Muscle of leg (tissue), 11 donors: ENCODE measurements around the gene MAL. TPM values are rescaled to one million over a fixed set of nuclear protein-coding genes. Genes with fewer than 3 reads are reported as not detected.
A peak's percentile ranks its signal among the peaks of the same experiment; 100 is the strongest.

ENCODE experiments used
- DNase-seq: peaks from one replicate; pipeline ENCODE4 v3.0.0; 2013
- H3K27ac ChIP-seq: one replicate; pipeline ENCODE4 v1.5.1; 2013; ENCODE audit warnings: mild to moderate bottlenecking, low read length, control low read depth
- H3K27me3 ChIP-seq: one replicate; pipeline ENCODE4 v1.6.1; 2013; ENCODE audit warnings: low read length; ENCODE audit not compliant: control insufficient read depth, insufficient read depth
- H3K36me3 ChIP-seq: one replicate; pipeline ENCODE4 v1.6.1; 2013; ENCODE audit warnings: low read length; ENCODE audit not compliant: control insufficient read depth, insufficient read depth
- H3K4me1 ChIP-seq: one replicate; pipeline ENCODE4 v1.6.1; 2013; ENCODE audit warnings: low read length; ENCODE audit not compliant: control insufficient read depth, insufficient read depth
- H3K4me3 ChIP-seq: one replicate; pipeline ENCODE4 v1.5.1; 2013; ENCODE audit warnings: low read length, control low read depth
- H3K9me3 ChIP-seq: replicated peaks from 2 replicates; pipeline ENCODE4 v1.6.1; 2013; ENCODE audit warnings: low read depth, low read length; ENCODE audit not compliant: control insufficient read depth
- WGBS: methylation state at CpG from one replicate; pipeline ENCODE4 v1.1.5; 2013; ENCODE audit warnings: missing lambda C conversion rate; ENCODE audit not compliant: insufficient coverage; 5-methylcytosine and 5-hydroxymethylcytosine counted together
- polyA plus RNA-seq, 8 donors: library from polyadenylated mRNA; unstranded; fragments of 120-200 nt; gene quantifications; one replicate each; pipeline versions ENCODE4 v1.2.1 to v1.2.3, GENCODE V29; 2013; ENCODE audit warnings: inconsistent platforms in 1 of 8, low replicate concordance in 1 of 8; ENCODE audit not compliant: insufficient read length in 8 of 8, insufficient read depth in 1 of 8
- total RNA-seq: library from RNA; stranded (reverse); fragments of 120-200 nt; gene quantifications from one replicate; pipeline ENCODE4 v1.2.4, GENCODE V29; 2013

The MAL gene
- total and polyA plus RNA-seq, 9 donors, result 2.4 to 15.9 (median 3.2) TPM

DNA sequence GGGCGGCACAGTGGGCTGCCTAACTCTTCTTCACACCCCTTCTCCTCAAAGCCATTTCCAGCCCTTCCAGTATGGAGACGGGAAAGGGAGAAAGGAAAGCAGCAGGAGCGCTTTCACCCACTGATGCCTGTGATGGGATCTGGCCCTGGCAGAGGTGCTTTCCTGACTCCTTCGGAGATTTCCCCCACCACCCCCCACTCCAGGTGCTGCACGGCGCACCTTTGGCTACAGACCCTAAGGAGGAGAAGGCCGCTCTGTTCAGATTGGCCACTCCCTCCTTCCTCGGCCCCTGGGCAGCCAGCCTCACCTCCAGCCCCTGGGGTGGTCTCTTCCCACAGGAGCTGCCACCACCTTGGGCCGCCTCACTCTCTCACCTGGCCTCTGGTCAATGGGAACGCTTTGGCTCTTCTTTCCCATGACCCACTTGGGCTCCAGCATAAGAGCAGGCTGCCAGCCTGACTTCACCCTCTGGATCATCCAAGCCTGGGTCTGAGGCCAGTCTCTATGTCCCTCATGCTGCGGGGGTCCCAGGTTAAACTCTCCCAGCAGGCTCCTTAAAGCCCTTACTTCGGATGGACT is 18.4 kb upstream of the MAL start:
- no peak for DNase-seq
- H3K4me3 ChIP-seq, result no peak overlapping the region
- H3K4me1 ChIP-seq, result peaks cover 38% of the 10 kb centered on the region
- WGBS, result 85% methylated on average over 10 of the region's 12 CpGs
- H3K27me3 ChIP-seq, result peaks cover 11% of the 10 kb centered on the region
- peak overlapping the region; percentile 62 for H3K27ac ChIP-seq
- no peaks in the 10 kb centered on the region for H3K36me3 ChIP-seq
- no peaks in the 10 kb centered on the region for H3K9me3 ChIP-seq

DNA sequence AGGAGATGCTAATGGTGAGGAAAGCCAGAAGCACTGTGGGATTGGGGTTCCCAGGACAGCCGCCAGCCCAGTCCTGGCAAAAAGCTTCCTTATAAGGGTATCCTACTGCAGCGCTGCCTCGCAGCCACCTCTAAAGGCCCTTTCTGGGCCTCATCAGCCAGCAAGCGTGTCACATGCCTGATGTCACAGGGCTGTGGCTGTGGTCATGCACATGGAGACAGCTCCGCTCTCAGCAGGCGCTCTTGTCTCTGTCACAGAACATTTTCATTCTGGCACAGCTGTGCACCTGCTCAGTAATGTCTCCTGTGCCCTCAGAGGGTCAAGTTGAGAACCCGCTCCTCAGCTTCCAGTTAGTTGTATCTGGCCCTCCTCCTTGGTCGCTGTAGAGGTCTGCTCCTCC is 17.7 kb upstream of the MAL start:
- peak; percentile 51 for DNase-seq
- Histone ChIP-seq H3K4me1 (peaks cover 38% of the 10 kb centered on the region), H3K9me3 (no peaks in the 10 kb centered on the region), H3K36me3 (no peaks in the 10 kb centered on the region), H3K4me3 (no peak overlapping the region), H3K27me3 (peaks cover 11% of the 10 kb centered on the region), H3K27ac (peak overlapping the region; percentile 65)
- 64% methylated on average over 8 of the region's 8 CpGs for WGBS

DNA sequence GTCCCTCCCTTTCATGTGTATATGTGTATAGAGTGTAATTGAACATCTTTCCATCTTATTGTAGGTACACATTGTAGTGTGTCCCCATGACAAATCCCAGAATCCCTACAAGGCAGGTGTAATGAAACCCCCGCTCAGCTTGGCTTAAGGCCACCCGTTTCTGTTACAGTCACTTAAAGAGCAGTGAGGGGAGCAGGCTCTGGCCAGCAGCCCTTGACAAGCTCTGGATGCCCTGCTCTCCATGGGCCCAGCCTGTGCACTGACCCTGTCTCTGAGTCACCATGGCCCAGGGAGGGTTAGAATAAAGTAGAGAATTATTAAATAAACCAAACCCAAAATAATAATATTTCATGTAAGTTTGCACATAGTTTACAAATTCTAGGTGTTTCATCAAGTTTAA is 17.2 kb upstream of the MAL start:
- Histone ChIP-seq H3K4me3 (no peak overlapping the region), H3K27ac (peak overlapping the region; percentile 65), H3K4me1 (peaks cover 38% of the 10 kb centered on the region), H3K27me3 (peaks cover 11% of the 10 kb centered on the region), H3K36me3 (no peaks in the 10 kb centered on the region), H3K9me3 (no peaks in the 10 kb centered on the region)
- DNase-seq, result no peak
- no CpG with 5 or more reads among the region's 2 CpGs for WGBS

DNA sequence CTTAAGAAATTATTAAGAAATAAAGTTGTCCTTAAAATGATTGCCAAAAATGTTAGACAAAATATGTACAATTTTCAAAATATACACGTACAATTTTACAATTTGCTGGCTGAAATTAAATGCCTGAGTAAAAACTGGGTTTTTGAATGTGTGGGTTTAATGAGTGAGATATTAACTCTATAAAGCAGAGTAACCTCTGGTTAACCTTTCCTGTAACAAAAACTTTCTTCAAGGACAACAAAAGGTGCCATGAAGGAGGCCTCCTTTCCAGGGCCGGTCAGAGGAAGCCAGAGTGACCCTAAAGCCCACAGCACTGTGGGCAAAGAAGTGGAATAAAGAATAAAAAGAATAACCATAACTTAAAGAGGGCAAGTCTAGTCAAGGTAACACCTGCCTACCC is 16.5 kb upstream of the MAL start:
- Histone ChIP-seq H3K4me1 (peaks cover 38% of the 10 kb centered on the region), H3K27me3 (peaks cover 9% of the 10 kb centered on the region), H3K4me3 (no peak overlapping the region), H3K36me3 (no peaks in the 10 kb centered on the region), H3K27ac (no peak overlapping the region), H3K9me3 (no peaks in the 10 kb centered on the region)
- no CpG with 5 or more reads among the region's 2 CpGs for WGBS
- DNase-seq, result no peak

DNA sequence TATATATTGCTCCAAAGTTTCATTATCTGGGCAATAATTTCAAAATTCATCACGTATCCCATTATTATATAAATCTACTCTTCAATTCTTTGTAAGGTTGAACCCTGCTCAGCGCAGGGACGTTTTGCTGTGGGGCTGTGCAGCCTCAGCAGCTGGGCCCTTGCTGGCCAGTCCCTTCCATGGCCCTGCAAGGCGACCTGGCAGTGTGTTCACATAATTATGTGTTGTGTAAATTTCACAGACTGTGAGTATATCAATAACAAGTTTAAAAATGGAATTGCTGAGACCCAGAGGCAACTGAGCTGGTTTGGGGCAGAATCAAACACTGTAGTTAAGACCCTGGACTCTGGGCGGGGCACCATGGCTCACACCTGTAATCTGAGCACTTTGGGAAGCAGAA is 16.1 kb upstream of the MAL start:
- 75% methylated on average over 2 of the region's 5 CpGs for WGBS
- Histone ChIP-seq H3K9me3 (no peaks in the 10 kb centered on the region), H3K27ac (no peak overlapping the region), H3K36me3 (no peaks in the 10 kb centered on the region), H3K4me3 (no peak overlapping the region), H3K4me1 (peaks cover 37% of the 10 kb centered on the region), H3K27me3 (peaks cover 7% of the 10 kb centered on the region)
- no peak for DNase-seq

DNA sequence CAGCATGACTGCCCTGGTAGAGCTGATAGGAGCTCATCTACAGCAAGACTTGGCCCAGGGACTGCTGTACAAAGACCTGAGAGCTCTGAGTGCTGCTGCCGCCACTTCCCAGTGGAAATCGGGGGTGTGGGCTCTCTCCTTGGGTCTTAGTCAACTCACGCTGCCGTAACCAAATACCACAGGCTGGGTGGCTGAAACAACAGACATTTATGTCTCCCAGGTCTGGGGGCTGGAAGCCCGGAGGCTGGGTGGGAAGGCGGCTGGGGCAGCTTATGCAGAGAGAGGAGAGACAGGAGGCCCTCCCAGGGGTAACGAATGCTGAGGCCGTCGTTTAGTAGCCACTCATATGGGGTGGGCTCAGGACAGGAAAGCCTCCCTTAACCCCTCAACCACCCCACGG is 15.4 kb upstream of the MAL start:
- no peak for DNase-seq
- no peak overlapping the region for H3K27ac ChIP-seq
- peaks cover 33% of the 10 kb centered on the region for H3K4me1 ChIP-seq
- H3K27me3 ChIP-seq, result peaks cover 6% of the 10 kb centered on the region
- no peak overlapping the region for H3K4me3 ChIP-seq
- H3K36me3 ChIP-seq, result no peaks in the 10 kb centered on the region
- no peaks in the 10 kb centered on the region for H3K9me3 ChIP-seq
- WGBS, result 49% methylated on average over 4 of the region's 10 CpGs

DNA sequence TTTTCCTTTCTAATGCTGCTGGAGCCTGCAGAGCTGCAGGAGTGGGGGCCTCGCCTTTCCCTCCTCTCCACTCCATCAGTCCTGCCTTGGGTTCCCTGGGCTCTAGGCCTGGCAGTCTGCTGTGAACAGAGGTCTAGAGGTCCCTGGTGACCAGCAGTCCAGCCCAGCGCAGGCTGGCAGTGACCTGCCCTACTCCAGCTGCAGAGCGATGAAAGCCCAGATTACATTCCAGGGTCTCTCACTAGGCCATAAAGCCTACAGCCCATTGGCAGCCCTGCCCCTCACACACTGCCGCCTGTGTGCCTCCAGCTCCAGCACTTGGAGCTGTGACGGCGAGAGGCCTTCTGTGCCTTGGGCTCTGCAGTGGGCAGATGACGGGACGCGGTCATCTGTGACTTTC is 14.8 kb upstream of the MAL start:
- Histone ChIP-seq H3K36me3 (no peaks in the 10 kb centered on the region), H3K4me3 (no peak overlapping the region), H3K27me3 (peaks cover 6% of the 10 kb centered on the region), H3K27ac (no peak overlapping the region), H3K9me3 (no peaks in the 10 kb centered on the region), H3K4me1 (peaks cover 33% of the 10 kb centered on the region)
- DNase-seq, result peak; percentile 16
- WGBS, result 79% methylated on average over 4 of the region's 9 CpGs

DNA sequence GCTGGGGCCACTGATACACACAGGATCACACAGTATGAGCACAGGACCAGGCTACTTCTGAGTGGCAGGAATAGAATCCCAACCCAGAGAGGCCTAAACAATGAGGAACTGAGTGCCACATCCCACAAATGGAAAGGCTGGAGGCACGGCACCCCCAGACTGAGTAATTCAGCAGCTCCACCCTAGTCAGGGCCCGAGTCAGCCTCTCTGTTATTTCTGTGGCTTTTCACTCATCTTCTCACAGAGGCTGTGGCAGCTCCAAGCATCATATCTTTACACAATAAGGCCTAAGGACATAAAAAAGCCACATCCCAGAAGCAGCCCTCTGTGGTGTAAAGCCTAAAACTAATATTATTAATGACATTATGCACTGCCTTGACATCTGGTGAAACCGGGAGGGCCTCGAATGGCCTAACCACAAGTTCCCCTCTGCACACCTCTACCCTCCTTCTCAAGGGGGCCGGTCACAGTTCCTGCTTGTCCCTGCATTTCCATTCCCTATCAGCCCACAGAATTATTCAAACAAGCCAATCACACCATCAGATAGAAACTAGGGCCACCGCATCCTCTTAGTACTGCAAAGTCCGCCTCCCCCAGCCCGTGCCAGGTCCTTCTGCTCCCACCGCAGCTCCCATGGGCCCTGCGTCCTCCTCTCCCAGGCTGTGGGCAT is 12.5 kb upstream of the MAL start:
- DNase-seq, result no peak

DNA sequence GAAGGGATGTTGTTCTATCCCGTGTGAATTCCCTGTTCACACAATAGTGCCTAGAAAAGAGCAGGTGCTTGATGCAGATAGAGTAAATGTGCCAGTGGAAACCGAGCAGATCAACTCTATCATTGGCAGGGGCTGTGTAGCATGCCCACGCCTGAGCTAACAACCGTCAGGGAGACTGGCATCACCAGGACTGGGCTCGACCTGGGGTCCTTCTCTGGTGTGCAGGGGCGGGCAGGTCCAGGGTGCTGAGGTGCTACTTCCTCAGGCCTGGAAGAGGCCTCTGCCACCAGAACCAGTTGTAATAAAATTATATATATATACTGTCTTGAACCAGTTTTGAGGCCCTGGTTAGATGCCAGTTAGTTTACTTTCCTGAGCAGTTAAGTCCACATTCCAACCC is 11.8 kb upstream of the MAL start:
- Histone ChIP-seq H3K27ac (no peak overlapping the region), H3K9me3 (no peaks in the 10 kb centered on the region), H3K27me3 (peaks cover 2% of the 10 kb centered on the region), H3K36me3 (no peaks in the 10 kb centered on the region), H3K4me3 (no peak overlapping the region), H3K4me1 (peaks cover 30% of the 10 kb centered on the region)
- no peak for DNase-seq
- 92% methylated on average over 3 of the region's 6 CpGs for WGBS

More for the DNA sequence above, 12.5 kb upstream of the MAL start:
- Histone ChIP-seq H3K4me3 (no peak overlapping the region), H3K4me1 (peaks cover 31% of the 10 kb centered on the region), H3K27me3 (peaks cover 2% of the 10 kb centered on the region), H3K27ac (no peak overlapping the region), H3K9me3 (no peaks in the 10 kb centered on the region), H3K36me3 (no peaks in the 10 kb centered on the region)
- 71% methylated on average over 6 of the region's 10 CpGs for WGBS

DNA sequence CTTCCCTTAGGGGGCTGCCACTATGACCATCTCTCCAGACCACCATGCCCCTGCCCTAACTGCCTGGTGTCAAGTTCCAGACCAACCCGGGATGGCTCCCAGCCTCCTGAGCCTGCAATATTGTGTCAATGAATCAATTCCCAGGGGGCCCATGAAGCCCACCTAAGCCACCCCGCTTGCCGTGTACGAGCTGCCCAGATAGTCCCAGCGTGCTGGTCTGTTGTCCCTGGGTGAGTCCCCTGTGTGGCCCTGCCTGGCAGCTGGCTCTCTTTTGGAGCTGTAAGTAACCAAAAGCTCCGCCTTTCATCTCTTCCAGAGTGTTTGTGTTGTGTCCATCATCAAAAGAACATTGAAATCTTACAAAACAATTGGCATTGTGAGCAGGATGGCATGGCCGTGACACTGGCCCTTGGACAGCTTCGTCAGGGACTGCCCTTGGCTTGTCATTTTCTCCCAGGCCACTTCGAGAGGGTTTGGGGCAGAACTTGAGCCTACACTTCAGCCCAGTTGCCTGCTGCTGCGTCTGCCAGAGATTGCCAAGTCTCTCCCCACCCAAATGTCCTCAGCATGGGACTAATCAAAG is 11.3 kb upstream of the MAL start:
- Histone ChIP-seq H3K36me3 (no peaks in the 10 kb centered on the region), H3K27me3 (peaks cover 2% of the 10 kb centered on the region), H3K27ac (no peak overlapping the region), H3K4me3 (no peak overlapping the region), H3K9me3 (no peaks in the 10 kb centered on the region), H3K4me1 (peaks cover 33% of the 10 kb centered on the region)
- no peak for DNase-seq
- WGBS, result 53% methylated on average over 8 of the region's 10 CpGs
